Type B pancreatic cell (in vitro differentiated cells): ENCODE data around the gene TMEFF2. TPM values are rescaled to one million over a fixed set of nuclear protein-coding genes. Genes with fewer than 3 reads are reported as not detected.

Experiments used
- DNase-seq: peaks from one replicate; pipeline ENCODE4 v3.0.0; 2021; ENCODE audit warnings: mixed read lengths; ENCODE audit not compliant: unreplicated experiment; ENCODE audit errors: extremely low spot score
- H3K27ac Mint-ChIP-seq: 2 replicates; pipeline ENCODE4 v1.8.0; 2021; ENCODE audit warnings: mild to moderate bottlenecking, mixed read lengths
- H3K27me3 Mint-ChIP-seq: 2 replicates; pipeline ENCODE4 v1.8.0; 2021; ENCODE audit warnings: mixed read lengths
- H3K36me3 Mint-ChIP-seq: 2 replicates; pipeline ENCODE4 v1.8.0; 2021; ENCODE audit warnings: mixed read lengths
- H3K4me1 Mint-ChIP-seq: one replicate; pipeline ENCODE4 v1.8.0; 2021; ENCODE audit warnings: mixed read lengths; ENCODE audit not compliant: unreplicated experiment
- H3K4me3 Mint-ChIP-seq: 2 replicates; pipeline ENCODE4 v1.8.0; 2021; ENCODE audit warnings: mild to moderate bottlenecking, mixed read lengths
- H3K9me3 Mint-ChIP-seq: 2 replicates; pipeline ENCODE4 v1.8.0; 2021; ENCODE audit warnings: mixed read lengths
- CTCF ChIP-seq: fragments of 200-600 bp; sonication (generic); conservative IDR thresholded peaks from 2 replicates; pipeline ENCODE4 v1.5.0; 2021; ENCODE audit warnings: antibody characterized with exemption, mild to moderate bottlenecking
- total RNA-seq: library from RNA; stranded (reverse); gene quantifications from 2 replicates; pipeline ENCODE4 v1.2.1, GENCODE V29; 2021; ENCODE audit warnings: low replicate concordance

The TMEFF2 gene
- total RNA-seq, 1 donor from 2014 or later = 10.7 TPM

GRCh38 chr2:191942090-191942738 lies 252.5 kb downstream of the TMEFF2 start:
- no peak for TF ChIP-seq CTCF
- H3K27ac Mint-ChIP-seq = peak overlapping the region; percentile 12
- H3K9me3 Mint-ChIP-seq = no peaks in the 10 kb centered on the region
- no peak overlapping the region for H3K4me3 Mint-ChIP-seq
- no peaks in the 10 kb centered on the region for H3K27me3 Mint-ChIP-seq
- DNase-seq = no peak
- peaks cover 18% of the 10 kb centered on the region for H3K4me1 Mint-ChIP-seq
- H3K36me3 Mint-ChIP-seq = no peaks in the 10 kb centered on the region

- H3K4me3 Mint-ChIP-seq = no peak overlapping the region
- no peak for DNase-seq
- no peaks in the 10 kb centered on the region for H3K36me3 Mint-ChIP-seq
- no peaks in the 10 kb centered on the region for H3K9me3 Mint-ChIP-seq
- no peak for TF ChIP-seq CTCF
- peaks cover 18% of the 10 kb centered on the region for H3K4me1 Mint-ChIP-seq
- H3K27me3 Mint-ChIP-seq = no peaks in the 10 kb centered on the region
- H3K27ac Mint-ChIP-seq = no peak overlapping the region
Measured at GRCh38 chr2:191941376-191941929, 253.3 kb downstream of the TMEFF2 start.

GRCh38 chr2:191938779-191939178 lies 256.0 kb downstream of the TMEFF2 start:
- no peak for DNase-seq
- Mint-ChIP-seq H3K36me3 (no peaks in the 10 kb centered on the region), H3K9me3 (no peaks in the 10 kb centered on the region), H3K4me3 (no peak overlapping the region), H3K27ac (no peak overlapping the region), H3K4me1 (peaks cover 18% of the 10 kb centered on the region), H3K27me3 (no peaks in the 10 kb centered on the region)
- no peak for TF ChIP-seq CTCF

GRCh38 chr2:191936882-191937405 lies 257.8 kb downstream of the TMEFF2 start:
- no peak for TF ChIP-seq CTCF
- no peak for DNase-seq
- H3K27ac Mint-ChIP-seq = no peak overlapping the region
- H3K36me3 Mint-ChIP-seq = no peaks in the 10 kb centered on the region
- no peaks in the 10 kb centered on the region for H3K9me3 Mint-ChIP-seq
- H3K4me3 Mint-ChIP-seq = no peak overlapping the region
- H3K27me3 Mint-ChIP-seq = no peaks in the 10 kb centered on the region
- H3K4me1 Mint-ChIP-seq = peaks cover 6% of the 10 kb centered on the region

GRCh38 chr2:191935247-191935646 lies 259.5 kb downstream of the TMEFF2 start:
- no peaks in the 10 kb centered on the region for H3K27me3 Mint-ChIP-seq
- H3K9me3 Mint-ChIP-seq = no peaks in the 10 kb centered on the region
- DNase-seq = no peak
- no peak for TF ChIP-seq CTCF
- H3K4me1 Mint-ChIP-seq = no peaks in the 10 kb centered on the region
- no peak overlapping the region for H3K4me3 Mint-ChIP-seq
- no peaks in the 10 kb centered on the region for H3K36me3 Mint-ChIP-seq
- H3K27ac Mint-ChIP-seq = no peak overlapping the region
